NB4 (cell line): ENCODE measurements around the gene BUD31.

Source experiments
- POLR2A ChIP-seq: IDR thresholded peaks from 2 replicates; pipeline ENCODE4 v1.6.1; 2011; ENCODE audit warnings: mild to moderate bottlenecking; ENCODE audit not compliant: insufficient read length; ENCODE audit errors: extremely low read depth
- TF ChIP-seq, protein P1 (sequence below): IDR thresholded peaks from one replicate; pipeline ENCODE4 v1.5.1; 2012; ENCODE audit warnings: low read depth, low read length

DNA sequence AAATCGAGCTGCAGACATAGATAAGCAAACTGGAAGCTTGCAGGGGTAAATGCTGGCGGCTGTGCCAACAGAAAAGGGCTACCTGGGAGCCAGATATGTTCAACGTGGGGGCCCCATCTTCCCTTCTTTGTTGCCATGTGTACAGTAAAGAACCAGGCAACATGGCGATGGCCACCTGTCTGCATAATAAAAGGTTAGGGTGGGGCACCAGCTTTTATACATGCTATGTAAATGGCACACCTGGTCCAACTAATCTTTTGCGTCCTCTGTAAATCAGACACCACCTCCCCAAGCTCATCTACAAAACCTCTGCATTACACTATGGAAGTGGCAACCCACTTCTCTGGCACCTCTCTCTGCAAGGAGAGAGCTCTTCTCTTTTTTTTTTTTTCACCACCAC, 13.9 kb downstream of the BUD31 start:
- TF ChIP-seq, protein P1, sequence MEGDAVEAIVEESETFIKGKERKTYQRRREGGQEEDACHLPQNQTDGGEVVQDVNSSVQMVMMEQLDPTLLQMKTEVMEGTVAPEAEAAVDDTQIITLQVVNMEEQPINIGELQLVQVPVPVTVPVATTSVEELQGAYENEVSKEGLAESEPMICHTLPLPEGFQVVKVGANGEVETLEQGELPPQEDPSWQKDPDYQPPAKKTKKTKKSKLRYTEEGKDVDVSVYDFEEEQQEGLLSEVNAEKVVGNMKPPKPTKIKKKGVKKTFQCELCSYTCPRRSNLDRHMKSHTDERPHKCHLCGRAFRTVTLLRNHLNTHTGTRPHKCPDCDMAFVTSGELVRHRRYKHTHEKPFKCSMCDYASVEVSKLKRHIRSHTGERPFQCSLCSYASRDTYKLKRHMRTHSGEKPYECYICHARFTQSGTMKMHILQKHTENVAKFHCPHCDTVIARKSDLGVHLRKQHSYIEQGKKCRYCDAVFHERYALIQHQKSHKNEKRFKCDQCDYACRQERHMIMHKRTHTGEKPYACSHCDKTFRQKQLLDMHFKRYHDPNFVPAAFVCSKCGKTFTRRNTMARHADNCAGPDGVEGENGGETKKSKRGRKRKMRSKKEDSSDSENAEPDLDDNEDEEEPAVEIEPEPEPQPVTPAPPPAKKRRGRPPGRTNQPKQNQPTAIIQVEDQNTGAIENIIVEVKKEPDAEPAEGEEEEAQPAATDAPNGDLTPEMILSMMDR, result no peak
- TF ChIP-seq POLR2A, result no peak
